ENCODE results near the gene CD58.
"Not testable (repeated sequence)": the region's sequence is repeated elsewhere in the genome, so short reads cannot be mapped to it uniquely, and the experiment has no call there.

Gene CD58, protein sequence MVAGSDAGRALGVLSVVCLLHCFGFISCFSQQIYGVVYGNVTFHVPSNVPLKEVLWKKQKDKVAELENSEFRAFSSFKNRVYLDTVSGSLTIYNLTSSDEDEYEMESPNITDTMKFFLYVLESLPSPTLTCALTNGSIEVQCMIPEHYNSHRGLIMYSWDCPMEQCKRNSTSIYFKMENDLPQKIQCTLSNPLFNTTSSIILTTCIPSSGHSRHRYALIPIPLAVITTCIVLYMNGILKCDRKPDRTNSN

GRCh38 chr1:116570358-116571214, at the start of gene CD58:
Gene CD58, minus strand, starts transcription at chr1:116571026. Its CDS starts 54 bp downstream, at chr1:116570972.
- peak; percentile 84 for DNase-seq

DNA sequence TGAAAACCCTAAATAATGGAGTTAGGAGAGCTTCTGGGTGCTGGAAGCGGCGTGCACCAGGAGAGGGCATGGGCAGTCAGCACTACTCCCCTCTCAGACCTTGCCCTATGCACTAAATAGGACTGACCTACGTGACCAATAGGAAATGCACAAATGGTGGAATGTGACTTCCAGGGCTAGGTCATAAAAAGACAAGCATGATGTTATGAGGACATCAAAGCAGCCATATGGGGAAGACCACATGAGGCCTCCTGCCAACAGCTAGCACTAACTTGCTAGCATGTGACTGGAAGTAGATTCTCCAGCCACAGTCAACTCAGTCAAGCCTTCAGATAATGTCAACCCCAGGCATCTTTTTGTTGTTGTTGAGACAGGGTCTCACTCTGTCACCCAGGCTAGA, 49.6 kb upstream of the CD58 start:
- not testable (repeated sequence) for DNase-seq

DNA sequence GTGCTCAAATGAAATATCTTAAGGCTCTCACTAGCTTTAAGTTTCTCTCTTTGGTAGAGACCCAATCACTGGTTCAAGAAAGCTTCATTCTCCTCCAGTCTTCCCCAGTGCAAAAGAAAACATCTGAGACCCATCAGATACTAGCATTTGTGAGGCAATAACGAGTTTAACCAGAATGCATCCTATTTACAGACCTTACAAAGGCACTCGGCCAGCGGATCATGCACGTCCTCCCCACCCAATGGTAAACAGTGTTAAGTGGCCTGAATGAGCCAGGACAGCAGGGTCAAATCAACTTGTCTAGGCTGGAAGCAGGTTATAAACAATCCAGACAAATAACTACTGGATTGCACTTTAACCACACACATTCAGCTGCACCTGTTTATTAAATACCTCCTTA, 48.3 kb upstream of the CD58 start:
- not testable (repeated sequence) for DNase-seq

- DNase-seq, result not testable (repeated sequence)
These were observed 47.0 kb upstream of the CD58 start for GRCh38 chr1:116617808-116618207.

- not testable (repeated sequence) for DNase-seq
These were observed 43.0 kb upstream of the CD58 start for GRCh38 chr1:116613825-116614224.

GRCh38 chr1:116609801-116610371, 39.1 kb upstream of the CD58 start:
- not testable (repeated sequence) for DNase-seq

DNA sequence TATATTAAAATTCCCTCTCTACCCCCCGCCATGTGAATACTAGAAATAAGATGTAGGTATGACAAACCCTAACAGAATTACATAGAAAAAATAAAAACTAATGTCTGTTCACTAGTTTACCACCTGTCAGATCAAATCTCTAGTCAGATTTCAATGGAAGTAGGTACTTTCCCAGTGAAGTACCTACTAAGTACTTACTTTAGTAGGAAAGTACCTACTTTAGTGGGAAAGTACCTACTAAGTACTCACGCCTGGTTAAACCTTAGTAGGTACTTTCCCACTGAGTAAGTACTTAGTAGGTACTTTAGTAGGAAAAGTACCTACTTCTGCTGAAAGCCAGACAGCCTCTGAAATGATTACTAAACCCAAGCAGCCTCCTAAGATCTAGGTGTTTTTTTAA, 38.0 kb upstream of the CD58 start:
- DNase-seq, result not testable (repeated sequence)

DNA sequence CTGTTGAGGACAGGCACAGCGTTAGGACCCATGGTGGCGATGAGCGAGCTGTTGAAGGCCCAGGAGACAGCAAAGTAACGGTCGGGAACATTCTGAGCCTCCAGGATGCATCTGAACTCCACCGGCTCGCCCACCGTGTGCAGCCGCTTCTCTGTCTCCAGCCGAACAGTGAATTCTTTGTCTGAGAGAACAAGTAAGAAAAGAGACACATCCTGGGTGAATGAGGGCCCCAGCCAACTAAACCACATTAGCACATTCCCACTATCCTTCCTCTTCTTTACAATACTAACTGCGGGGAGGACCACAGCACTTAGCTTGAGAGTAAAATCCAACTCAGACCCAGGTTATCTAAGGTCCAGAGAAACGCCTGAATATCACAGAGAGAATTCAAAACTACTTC, 37.3 kb upstream of the CD58 start:
- DNase-seq, result not testable (repeated sequence)

GRCh38 chr1:116607463-116607862, 36.6 kb upstream of the CD58 start:
- not testable (repeated sequence) for DNase-seq

- not testable (repeated sequence) for DNase-seq
These were observed 35.2 kb upstream of the CD58 start for GRCh38 chr1:116606067-116606466.

DNA sequence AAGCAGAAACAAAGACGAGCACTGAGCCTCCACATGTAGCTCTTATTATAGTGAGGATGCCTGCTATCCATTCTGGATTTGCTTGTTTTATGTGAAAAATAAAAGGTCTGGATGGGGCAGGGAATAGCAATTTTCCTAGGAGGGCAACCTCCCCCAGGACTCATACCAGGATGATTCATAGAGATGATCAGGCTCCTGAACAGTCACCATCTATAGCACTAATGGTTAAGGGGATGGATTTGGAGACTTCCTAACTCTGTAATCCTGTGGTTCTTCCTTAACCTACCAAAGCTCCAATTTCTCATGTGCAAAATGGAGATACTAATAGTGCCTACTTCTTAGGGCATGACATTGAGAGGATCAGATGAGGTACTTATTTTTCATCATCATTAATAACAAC, 34.5 kb upstream of the CD58 start:
- no peak for DNase-seq

GRCh38 chr1:116604408-116604807, 33.6 kb upstream of the CD58 start:
- DNase-seq, result not testable (repeated sequence)

DNA sequence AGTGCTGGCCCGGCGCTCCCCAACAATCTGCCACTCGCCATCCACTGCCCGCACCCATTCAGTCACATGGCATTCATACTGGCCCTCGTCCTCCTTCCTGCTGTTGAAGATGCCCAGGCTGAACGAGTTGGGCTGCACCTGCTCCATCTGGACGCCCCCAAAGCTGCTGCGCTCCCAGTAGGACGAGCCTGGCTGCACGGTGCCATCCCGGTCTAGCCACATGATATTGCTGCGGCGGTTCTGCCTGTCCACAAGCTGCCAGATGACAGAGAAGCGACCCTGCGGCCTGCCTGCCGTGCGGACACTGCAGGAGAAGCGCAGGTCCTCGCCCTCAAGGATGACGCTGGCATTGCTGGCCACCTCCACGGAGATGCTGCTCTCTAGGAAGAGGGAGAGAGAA, 32.8 kb upstream of the CD58 start:
- not testable (repeated sequence) for DNase-seq

DNA sequence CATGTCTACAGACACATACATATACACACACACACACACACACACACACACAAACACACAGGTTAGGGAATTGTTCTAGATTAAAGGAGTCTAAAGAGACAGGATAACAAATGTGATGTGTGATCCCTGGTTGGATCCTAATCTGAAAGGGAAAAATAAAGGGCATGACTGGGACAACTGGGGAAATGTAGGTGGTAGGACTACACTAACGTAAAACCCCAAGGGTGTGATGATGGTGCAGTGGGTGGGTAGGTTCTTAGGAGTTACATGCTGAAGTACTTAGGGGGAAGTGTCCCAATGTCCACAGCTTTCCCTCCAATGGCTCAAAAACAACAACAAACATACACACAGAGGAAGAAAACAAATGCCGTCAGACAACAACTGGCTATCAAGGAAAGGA, 28.5 kb upstream of the CD58 start:
- DNase-seq, result not testable (repeated sequence)

- DNase-seq, result not testable (repeated sequence)
These were observed 27.7 kb upstream of the CD58 start for GRCh38 chr1:116598420-116599036.

DNA sequence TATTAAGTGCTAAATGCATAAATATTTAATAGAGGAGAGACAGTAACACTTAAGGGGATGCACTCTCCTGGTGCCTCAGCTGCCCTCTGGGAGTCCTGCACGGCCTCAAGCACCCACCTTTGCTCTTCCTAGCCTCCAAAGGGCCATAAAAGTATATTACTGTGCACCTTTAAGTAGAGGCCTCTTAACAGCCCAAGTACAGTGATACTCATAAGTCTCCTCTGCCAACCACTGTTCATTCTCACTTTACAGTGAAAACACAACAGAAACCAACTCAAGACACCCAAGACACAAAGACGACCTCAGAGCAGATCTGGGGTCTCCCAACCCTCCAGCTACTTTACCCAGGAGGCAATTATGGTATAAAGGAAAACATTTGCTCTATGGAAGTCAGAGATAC, 26.6 kb upstream of the CD58 start:
- DNase-seq, result not testable (repeated sequence)

DNA sequence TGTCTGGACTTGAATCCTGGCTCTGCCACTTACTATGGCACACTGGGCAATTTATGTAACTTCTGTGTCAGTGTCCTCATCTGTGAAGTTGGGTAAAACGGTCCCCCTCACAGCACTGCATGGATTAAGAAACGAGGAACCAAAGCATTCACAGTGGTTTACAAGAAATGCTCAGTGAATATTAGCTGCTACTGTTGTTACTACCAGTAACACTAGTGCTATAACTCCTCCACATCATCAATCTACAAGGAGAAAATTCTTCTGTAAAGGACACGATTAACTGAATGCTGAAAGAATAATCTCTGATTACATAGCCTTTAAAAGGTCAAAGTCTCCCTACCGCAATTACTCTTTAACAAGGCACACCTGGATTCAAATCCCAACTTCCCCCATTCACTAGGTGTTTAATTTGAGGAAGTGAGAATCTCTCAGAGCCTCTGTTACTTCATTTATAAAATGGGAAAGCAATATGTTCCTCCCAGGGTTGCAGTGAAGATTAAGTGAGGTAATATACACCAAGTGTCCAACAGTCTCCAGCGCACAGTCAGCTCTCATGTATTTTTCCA, 26.0 kb upstream of the CD58 start:
- DNase-seq, result not testable (repeated sequence)

- DNase-seq, result peak; percentile 20
These were observed 25.3 kb upstream of the CD58 start for GRCh38 chr1:116595946-116596741.

- DNase-seq, result not testable (repeated sequence)
These were observed 24.4 kb upstream of the CD58 start for GRCh38 chr1:116595065-116595840.

DNA sequence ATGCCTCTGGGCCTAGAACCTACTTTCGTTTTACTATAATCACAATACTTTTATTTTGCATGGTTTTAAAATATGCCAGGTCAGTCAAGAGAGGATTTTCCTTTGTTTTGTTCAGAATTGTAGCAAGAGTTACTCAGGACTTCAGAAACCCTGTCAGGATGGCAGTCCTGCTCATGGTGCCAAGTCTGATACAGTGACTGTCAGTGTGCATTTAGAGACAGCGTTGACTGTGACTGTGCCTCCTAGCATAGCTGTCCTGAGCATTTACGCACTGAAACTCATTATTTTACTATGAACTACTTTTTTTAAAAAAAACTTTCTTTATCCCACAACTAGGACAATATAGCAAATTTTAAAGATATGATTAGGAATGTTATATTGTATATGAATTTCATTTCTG, 23.2 kb upstream of the CD58 start:
- DNase-seq, result not testable (repeated sequence)

GRCh38 chr1:116593401-116593800, 22.6 kb upstream of the CD58 start:
- not testable (repeated sequence) for DNase-seq
